Heart left ventricle (tissue), 13 donors: Measurements from ENCODE around the gene GAS5.

Experiments used
- POLR2A ChIP-seq, 2 donors: fragments of 450-650 bp; IDR thresholded peaks; one replicate each; pipeline ENCODE4 v1.6.1; 2017; ENCODE audit warnings: antibody characterized with exemption in 2 of 2, mild to moderate bottlenecking in 2 of 2, moderate library complexity in 2 of 2
- TF ChIP-seq, protein P1 (sequence below), 12 donors: fragments of 200-600 bp; sonication (generic) in 4 of 12; IDR thresholded peaks; one replicate each; pipeline versions ENCODE4 v1.5.0 to v1.8.0; 2018 to 2022; ENCODE audit warnings: antibody characterized with exemption in 12 of 12, mild to moderate bottlenecking in 5 of 12
- donor health status: ischemic (EF 13 %, LVEDD 7.1; RV severe dilation, severe dysfunction).
- donor health status: DM: no; HTN: yes; CAD: no.
- donor health status: DM: no; HTN: no; CAD: no.
- donor health status: ischemic (EF 25% LVEDD 6.9; RV normal size, moderate dysfunction).
- donor health status: ischemic (EF 25% LVEDD 5.7; RV mildly dilated, moderate dysfunction).
- donor health status: ischemic (EF 35%, LVEDD 5.7; RV mildly dilated, moderate dysfunction).
- donor health status: nonischemic (EF 11% LVEDD 7.7; RV severe dilation, severe dysfunction).
- donor health status: DM: yes; HTN: yes; CAD: no.
- donor health status: PGD.
- donor health status: ischemic (EF 29% LVEDD 5.4; RV normal size, mild dysfunction).
- donor health status: nonischemic (EF 23%, LVEDD 6.1; RV moderate dilation, normal function).

DNA sequence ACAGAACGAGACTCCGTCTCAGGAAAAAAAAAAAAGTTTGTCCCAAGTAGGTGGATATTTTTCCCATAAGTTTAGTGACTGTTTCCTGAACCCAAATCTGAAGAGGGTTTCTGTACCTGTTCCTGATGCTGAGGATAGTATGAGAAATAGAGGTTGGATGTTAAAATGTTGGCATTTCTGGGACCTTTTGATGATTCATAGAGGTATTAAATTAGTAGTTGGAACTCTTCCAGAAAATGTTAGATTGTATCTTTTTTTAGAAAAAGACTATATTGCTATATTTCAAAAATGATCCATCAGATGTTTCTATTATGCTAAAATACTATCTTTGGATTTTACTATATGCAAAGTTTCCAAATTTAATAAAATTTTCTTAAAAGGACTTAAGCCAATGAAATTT, 40.2 kb downstream of the GAS5 start:
- TF ChIP-seq, protein P1, sequence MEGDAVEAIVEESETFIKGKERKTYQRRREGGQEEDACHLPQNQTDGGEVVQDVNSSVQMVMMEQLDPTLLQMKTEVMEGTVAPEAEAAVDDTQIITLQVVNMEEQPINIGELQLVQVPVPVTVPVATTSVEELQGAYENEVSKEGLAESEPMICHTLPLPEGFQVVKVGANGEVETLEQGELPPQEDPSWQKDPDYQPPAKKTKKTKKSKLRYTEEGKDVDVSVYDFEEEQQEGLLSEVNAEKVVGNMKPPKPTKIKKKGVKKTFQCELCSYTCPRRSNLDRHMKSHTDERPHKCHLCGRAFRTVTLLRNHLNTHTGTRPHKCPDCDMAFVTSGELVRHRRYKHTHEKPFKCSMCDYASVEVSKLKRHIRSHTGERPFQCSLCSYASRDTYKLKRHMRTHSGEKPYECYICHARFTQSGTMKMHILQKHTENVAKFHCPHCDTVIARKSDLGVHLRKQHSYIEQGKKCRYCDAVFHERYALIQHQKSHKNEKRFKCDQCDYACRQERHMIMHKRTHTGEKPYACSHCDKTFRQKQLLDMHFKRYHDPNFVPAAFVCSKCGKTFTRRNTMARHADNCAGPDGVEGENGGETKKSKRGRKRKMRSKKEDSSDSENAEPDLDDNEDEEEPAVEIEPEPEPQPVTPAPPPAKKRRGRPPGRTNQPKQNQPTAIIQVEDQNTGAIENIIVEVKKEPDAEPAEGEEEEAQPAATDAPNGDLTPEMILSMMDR (IDR thresholded peaks at IDR 0.05): no peak
- TF ChIP-seq POLR2A (IDR thresholded peaks at IDR 0.05): no peak
